ENCODE data around the gene PPP1R3E. TPM values are rescaled to one million over a fixed set of nuclear protein-coding genes. Genes with fewer than 3 reads are reported as not detected.

PPP1R3E gene
- total and polyA plus RNA-seq, 2 of the 13 experiments (the other 11 are each of a cell fraction or from before 2014, with no cell fraction given), result 16.5 to 26.5 TPM

GRCh38 chr14:23301288-23301968, 1.2 kb downstream of the PPP1R3E start (continued):
- TF ChIP-seq ZIK1 (CRISPR knock-in tag; IDR thresholded peaks at IDR 0.05; ENCODE audit: borderline replicate concordance, low read depth) (peak; percentile 88; the same call in 1 of the 2 replicates), ZNF556 (CRISPR knock-in tag; IDR thresholded peaks at IDR 0.05; ENCODE audit: borderline replicate concordance) (no peak; the same call in 1 of the 2 replicates), ZNF547 (CRISPR knock-in tag; IDR thresholded peaks at IDR 0.05) (no peak; the same call in 1 of the 2 replicates), CREB3 (CRISPR knock-in tag; IDR thresholded peaks at IDR 0.05) (peak; percentile 95; the same call in 1 of the 2 replicates), ZNF468 (CRISPR knock-in tag; IDR thresholded peaks at IDR 0.05) (0 out of 2 replicates have a peak, but pooled peaks have one; percentile 78), MNT (IDR thresholded peaks at IDR 0.05) (peak; percentile 67), RCOR2 (CRISPR knock-in tag; IDR thresholded peaks at IDR 0.05) (no peak; the same call in 1 of the 2 replicates), SIX4 (CRISPR knock-in tag; IDR thresholded peaks at IDR 0.05) (peak; percentile 64; the same call in 1 of the 2 replicates), ZNF343 (CRISPR knock-in tag; IDR thresholded peaks at IDR 0.05) (no peak), ZNF263 (CRISPR knock-in tag; IDR thresholded peaks at IDR 0.05) (peak; percentile 89), FOXK1 (CRISPR knock-in tag; IDR thresholded peaks at IDR 0.05; ENCODE audit: borderline replicate concordance, low read depth) (peak; percentile 97; the same call in 1 of the 2 replicates), HNRNPLL (IDR thresholded peaks at IDR 0.05; ENCODE audit: low read depth, low read length, poor library complexity, severe bottlenecking) (peak; percentile 89), RFXANK (CRISPR knock-in tag; IDR thresholded peaks at IDR 0.05) (peak; percentile 59; the same call in 1 of the 2 replicates), ZNF83 (CRISPR knock-in tag; IDR thresholded peaks at IDR 0.05; ENCODE audit: borderline replicate concordance) (peak; percentile 51; the same call in 1 of the 2 replicates), DRAP1 (CRISPR knock-in tag; IDR thresholded peaks at IDR 0.05) (no peak), SALL2 (CRISPR knock-in tag; IDR thresholded peaks at IDR 0.05) (peak; percentile 68; the same call in 1 of the 2 replicates), ZNF557 (CRISPR knock-in tag; IDR thresholded peaks at IDR 0.05) (peak; percentile 60; the same call in 1 of the 2 replicates), FIP1L1 (IDR thresholded peaks at IDR 0.05; ENCODE audit: borderline replicate concordance, insufficient read depth, low read depth, low read length) (peak; percentile 59; the same call in 1 of the 2 replicates), HOXA3 (CRISPR knock-in tag; IDR thresholded peaks at IDR 0.05) (peak; percentile 98), ZNF484 (CRISPR knock-in tag; IDR thresholded peaks at IDR 0.05; ENCODE audit: borderline replicate concordance, low read depth) (no peak), PLRG1 (conservative IDR thresholded peaks at IDR 0.05) (no peak), CENPBD1 (CRISPR knock-in tag; IDR thresholded peaks at IDR 0.05; ENCODE audit: borderline replicate concordance, low read depth) (no peak), ZBTB46 (CRISPR knock-in tag; IDR thresholded peaks at IDR 0.05; ENCODE audit: borderline replicate concordance) (no peak), CAMTA2 (CRISPR knock-in tag; IDR thresholded peaks at IDR 0.05; ENCODE audit: borderline replicate concordance) (no peak; the same call in 1 of the 2 replicates)
